Measurements from ENCODE around the gene ACOT7.

Gene ACOT7

DNA sequence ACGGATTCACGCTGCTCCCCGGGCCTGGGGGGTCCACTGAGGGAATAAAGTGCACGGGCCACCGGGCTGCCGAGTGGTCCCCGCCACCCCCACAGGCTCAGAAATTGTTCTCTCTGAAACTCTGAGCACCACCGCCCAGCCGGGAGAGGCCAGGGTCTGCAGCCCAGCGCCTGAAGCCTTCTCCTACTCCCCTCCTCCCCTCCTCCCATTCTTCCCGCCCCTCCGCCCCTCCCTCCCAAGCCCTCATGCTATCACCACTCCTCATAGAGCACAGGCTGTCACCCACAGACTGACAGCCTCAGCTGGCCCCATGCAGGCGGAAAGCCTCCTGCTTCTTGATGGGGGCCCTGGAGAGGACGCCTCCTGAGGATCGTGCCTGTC is 132.0 kb downstream of the ACOT7 start:
- Histone ChIP-seq H3K9me3 (ENCODE audit: low read length) (no peaks in the 10 kb centered on the region), H3K9ac (ENCODE audit: low read length) (no peak overlapping the region), H3K4me3 (ENCODE audit: low read depth, low read length, poor library complexity, severe bottlenecking) (no peak overlapping the region), H3K79me2 (ENCODE audit: insufficient read depth, low read length) (no peaks in the 10 kb centered on the region), H3K36me3 (ENCODE audit: insufficient read depth, low read length) (no peaks in the 10 kb centered on the region), H3K27ac (ENCODE audit: low read depth, low read length, poor library complexity, severe bottlenecking) (no peak overlapping the region), H4K20me1 (ENCODE audit: insufficient read depth, low read length) (no peaks in the 10 kb centered on the region), H3K4me2 (ENCODE audit: low read length) (no peak overlapping the region), H3K9me2 (ENCODE audit: low read depth, low read length) (no peaks in the 10 kb centered on the region), H2AFZ (ENCODE audit: low read length) (no peak overlapping the region), H3K4me1 (ENCODE audit: insufficient read depth, low read length, severe bottlenecking) (peaks cover 3% of the 10 kb centered on the region), H3K27me3 (ENCODE audit: insufficient read depth, low read length) (peaks cover 4% of the 10 kb centered on the region; the same call in 1 of the 2 replicates), H3F3A (ENCODE audit: insufficient read depth, low read length) (no peaks in the 10 kb centered on the region)
- TF ChIP-seq, protein P1, sequence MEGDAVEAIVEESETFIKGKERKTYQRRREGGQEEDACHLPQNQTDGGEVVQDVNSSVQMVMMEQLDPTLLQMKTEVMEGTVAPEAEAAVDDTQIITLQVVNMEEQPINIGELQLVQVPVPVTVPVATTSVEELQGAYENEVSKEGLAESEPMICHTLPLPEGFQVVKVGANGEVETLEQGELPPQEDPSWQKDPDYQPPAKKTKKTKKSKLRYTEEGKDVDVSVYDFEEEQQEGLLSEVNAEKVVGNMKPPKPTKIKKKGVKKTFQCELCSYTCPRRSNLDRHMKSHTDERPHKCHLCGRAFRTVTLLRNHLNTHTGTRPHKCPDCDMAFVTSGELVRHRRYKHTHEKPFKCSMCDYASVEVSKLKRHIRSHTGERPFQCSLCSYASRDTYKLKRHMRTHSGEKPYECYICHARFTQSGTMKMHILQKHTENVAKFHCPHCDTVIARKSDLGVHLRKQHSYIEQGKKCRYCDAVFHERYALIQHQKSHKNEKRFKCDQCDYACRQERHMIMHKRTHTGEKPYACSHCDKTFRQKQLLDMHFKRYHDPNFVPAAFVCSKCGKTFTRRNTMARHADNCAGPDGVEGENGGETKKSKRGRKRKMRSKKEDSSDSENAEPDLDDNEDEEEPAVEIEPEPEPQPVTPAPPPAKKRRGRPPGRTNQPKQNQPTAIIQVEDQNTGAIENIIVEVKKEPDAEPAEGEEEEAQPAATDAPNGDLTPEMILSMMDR (IDR thresholded peaks at IDR 0.05; ENCODE audit: low read length): no peak
- no peak for TF ChIP-seq EZH2 (IDR thresholded peaks at IDR 0.05; ENCODE audit: borderline replicate concordance, low read length)

DNA sequence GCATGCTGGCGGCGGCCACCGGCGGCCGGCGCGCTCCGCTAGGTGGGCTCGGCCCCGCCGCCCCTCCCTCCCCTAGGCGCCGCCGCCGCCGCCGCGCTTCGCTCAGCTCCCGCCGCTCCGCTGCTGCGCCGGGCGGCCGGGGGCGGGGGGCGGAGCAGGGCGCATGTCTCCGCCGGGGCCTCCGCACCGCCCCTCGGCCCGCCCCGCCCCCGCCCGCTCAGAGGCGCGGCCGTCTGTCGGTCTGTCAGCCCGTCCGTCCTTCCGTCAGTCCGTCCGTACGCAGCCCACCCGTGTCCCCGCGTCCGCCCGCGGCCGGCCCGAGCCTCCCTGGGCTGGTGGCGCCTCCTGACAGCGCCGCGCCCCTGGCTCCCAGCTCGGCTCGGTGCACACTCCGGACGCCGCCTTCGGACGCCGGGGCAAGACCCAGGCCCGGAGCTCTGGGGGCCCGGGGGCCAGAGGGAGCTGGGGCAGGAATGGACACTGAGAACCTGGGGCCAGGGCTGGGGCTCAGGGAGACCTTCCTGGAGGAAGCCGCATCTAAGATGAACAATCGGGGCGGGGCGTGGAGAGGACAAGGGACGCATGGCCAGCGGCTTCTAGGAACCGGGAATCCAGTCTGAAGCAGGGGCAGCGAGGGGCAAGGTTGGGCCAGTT is 132.5 kb downstream of the ACOT7 start, which contains the start of gene GPR153:
GPR153 (minus strand) TSS at position 138 of the 654 bp plus-strand sequence. CDS start 6,193 bp downstream, outside the sequence.
- Histone ChIP-seq H3F3A (ENCODE audit: insufficient read depth, low read length) (no peaks in the 10 kb centered on the region), H4K20me1 (ENCODE audit: insufficient read depth, low read length) (no peaks in the 10 kb centered on the region), H3K79me2 (ENCODE audit: insufficient read depth, low read length) (no peaks in the 10 kb centered on the region), H3K36me3 (ENCODE audit: insufficient read depth, low read length) (no peaks in the 10 kb centered on the region), H3K9ac (ENCODE audit: low read length) (peak within 1 kb of the TSS; percentile 44; the same call in 1 of the 2 replicates), H3K9me2 (ENCODE audit: low read depth, low read length) (no peaks in the 10 kb centered on the region), H3K4me1 (ENCODE audit: insufficient read depth, low read length, severe bottlenecking) (peaks cover 3% of the 10 kb centered on the region), H3K27ac (ENCODE audit: low read depth, low read length, poor library complexity, severe bottlenecking) (no peak within 1 kb of the TSS), H3K4me3 (ENCODE audit: low read depth, low read length, poor library complexity, severe bottlenecking) (peak within 1 kb of the TSS; percentile 65), H3K9me3 (ENCODE audit: low read length) (no peaks in the 10 kb centered on the region), H3K4me2 (ENCODE audit: low read length) (peak within 1 kb of the TSS; percentile 89), H2AFZ (ENCODE audit: low read length) (no peak within 1 kb of the TSS), H3K27me3 (ENCODE audit: insufficient read depth, low read length) (peaks cover 4% of the 10 kb centered on the region; the same call in 1 of the 2 replicates)
- no peak for TF ChIP-seq EZH2 (IDR thresholded peaks at IDR 0.05; ENCODE audit: borderline replicate concordance, low read length)
- TF ChIP-seq, protein P1 (IDR thresholded peaks at IDR 0.05; ENCODE audit: low read length): no peak

- Histone ChIP-seq H3K4me2 (ENCODE audit: low read length) (peak overlapping the region; percentile 89), H3K27ac (ENCODE audit: low read depth, low read length, poor library complexity, severe bottlenecking) (no peak overlapping the region)
These were observed 133.1 kb downstream of the ACOT7 start for GRCh38 chr1:6260433-6260934.

More at GRCh38 chr1:6260433-6260934, 133.1 kb downstream of the ACOT7 start:
- Histone ChIP-seq H2AFZ (ENCODE audit: low read length) (no peak overlapping the region), H3K4me1 (ENCODE audit: insufficient read depth, low read length, severe bottlenecking) (peaks cover 3% of the 10 kb centered on the region), H3K9me3 (ENCODE audit: low read length) (no peaks in the 10 kb centered on the region), H3F3A (ENCODE audit: insufficient read depth, low read length) (no peaks in the 10 kb centered on the region), H3K9me2 (ENCODE audit: low read depth, low read length) (no peaks in the 10 kb centered on the region), H3K79me2 (ENCODE audit: insufficient read depth, low read length) (no peaks in the 10 kb centered on the region), H3K27me3 (ENCODE audit: insufficient read depth, low read length) (peaks cover 4% of the 10 kb centered on the region; the same call in 1 of the 2 replicates), H4K20me1 (ENCODE audit: insufficient read depth, low read length) (no peaks in the 10 kb centered on the region), H3K36me3 (ENCODE audit: insufficient read depth, low read length) (no peaks in the 10 kb centered on the region), H3K4me3 (ENCODE audit: low read depth, low read length, poor library complexity, severe bottlenecking) (peak overlapping the region; percentile 65), H3K9ac (ENCODE audit: low read length) (peak overlapping the region; percentile 44; the same call in 1 of the 2 replicates)
- no peak for TF ChIP-seq EZH2 (IDR thresholded peaks at IDR 0.05; ENCODE audit: borderline replicate concordance, low read length)
- TF ChIP-seq, protein P1 (IDR thresholded peaks at IDR 0.05; ENCODE audit: low read length): no peak
